HG02885 (cell line): Measurements from ENCODE around the gene GMPR2.
"Not testable (repeated sequence)": the region's sequence is repeated elsewhere in the genome, so short reads cannot be mapped to it uniquely, and the experiment has no call there.

Experiments
- ATAC-seq: cut with Tn5 transposase; IDR thresholded peaks from one replicate; pipeline ENCODE4 v1.9.1; 2021; ENCODE audit warnings: mild to moderate bottlenecking; ENCODE audit not compliant: unreplicated experiment, poor library complexity

GMPR2 gene

DNA sequence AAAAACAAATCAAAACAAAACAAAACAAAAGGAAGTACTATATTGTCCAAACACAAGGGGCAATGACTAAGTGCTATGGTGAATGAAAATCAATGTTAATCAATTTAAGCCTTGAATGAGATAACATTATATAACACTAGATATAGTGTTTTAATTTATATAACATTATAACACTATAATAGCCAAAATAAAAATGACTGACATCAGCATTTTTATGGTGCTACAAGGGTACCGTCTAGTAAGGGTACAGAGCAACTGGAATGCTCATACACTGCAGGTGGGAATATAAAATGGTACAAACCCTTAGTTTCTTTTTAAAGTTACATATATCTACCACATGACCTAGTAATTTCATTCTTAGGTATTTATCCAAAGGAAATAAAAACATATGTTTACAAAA, 6.3 kb upstream of the GMPR2 start:
- ATAC-seq: no peak

DNA sequence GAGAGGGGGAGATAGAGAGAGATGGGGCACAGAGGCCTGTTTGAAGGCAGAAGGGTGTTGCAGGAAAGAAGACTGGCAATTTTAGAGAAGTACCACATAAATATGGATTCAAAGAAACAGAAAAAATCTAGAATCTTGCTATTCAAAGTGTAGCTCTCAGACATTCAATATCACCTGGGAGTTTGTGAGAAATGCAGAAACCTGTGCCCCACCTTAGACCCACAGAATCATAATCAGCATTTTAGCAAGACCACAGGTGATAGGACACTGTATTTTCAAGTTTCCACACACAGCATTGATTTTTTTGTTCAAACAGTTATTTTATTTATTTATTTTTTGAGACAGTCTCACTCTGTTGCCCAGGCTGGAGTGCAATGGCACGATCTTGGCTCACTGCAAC, 3.8 kb upstream of the GMPR2 start:
- ATAC-seq: no peak

DNA sequence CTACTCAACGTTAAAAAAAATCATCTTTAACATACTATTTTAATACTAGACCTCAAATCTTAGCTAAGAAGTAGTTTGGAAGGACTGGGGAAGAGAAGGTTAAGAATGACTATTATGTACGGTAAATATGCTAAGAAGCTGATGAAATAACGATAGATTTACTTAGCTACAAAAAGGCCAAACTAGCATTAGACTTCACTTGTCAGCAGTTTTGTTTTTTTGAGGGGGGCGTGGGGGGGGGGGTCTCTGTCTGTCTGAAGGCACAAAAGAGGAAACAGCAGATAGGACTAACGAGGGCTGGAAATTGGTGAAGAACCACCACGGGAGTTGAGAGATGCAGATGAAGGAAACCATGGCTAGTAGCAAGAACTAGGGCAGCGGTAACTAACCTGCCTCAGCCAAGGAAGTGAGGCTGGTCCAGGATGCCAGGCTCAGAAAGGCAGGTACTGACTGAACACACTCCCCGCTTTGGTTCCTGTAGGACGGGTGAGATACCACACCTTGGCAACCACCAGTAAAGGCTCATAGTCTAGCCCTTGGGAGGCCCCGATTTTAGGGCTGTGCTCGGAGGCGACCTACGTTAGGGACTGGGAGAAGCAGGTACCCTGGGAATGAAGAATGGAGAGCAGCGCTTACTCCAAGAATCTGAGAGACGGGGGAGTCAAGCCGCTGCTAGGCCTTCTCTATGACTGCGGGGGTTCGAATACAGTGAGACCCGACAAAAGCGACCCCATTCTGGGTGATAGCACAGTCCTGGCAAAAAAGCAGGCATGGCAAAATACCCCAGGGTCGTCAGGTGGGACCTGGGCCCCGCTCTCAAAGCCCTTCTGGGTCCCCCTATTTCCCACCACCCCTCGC, 1.2 kb upstream of the GMPR2 start:
- ATAC-seq: peak; percentile 10

DNA sequence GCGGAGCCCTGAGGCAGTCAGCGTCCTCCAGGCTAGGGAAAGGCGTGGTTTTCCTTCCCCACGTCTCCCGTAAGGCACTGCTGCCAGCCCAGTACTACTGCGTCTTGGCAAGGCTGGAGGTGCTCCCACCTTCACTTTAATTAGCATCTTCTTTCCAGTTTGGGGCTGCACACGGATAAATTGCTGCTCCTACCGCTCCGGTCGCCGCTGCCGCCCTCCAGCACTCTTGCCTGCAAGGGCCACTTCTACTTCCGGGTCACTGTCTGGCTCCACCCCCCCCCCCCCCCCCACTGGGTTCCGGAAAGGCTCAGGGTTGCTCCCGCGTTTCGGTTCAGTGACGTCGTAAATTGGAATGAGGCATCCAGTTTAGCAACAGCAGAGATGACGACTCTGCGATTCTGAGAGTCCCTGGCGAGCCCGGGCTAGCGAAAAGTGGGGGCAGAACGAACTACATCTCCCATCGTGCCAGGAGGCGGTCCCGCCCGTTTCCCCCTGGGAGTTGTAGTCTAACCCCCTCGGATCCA, 546 bp upstream of the GMPR2 start, which contains the start of gene NEDD8:
NEDD8 (minus strand) TSS at position 247 of the 524 bp plus-strand sequence; CDS start at position 147, 100 bp downstream.
- ATAC-seq: peak; percentile 81

DNA sequence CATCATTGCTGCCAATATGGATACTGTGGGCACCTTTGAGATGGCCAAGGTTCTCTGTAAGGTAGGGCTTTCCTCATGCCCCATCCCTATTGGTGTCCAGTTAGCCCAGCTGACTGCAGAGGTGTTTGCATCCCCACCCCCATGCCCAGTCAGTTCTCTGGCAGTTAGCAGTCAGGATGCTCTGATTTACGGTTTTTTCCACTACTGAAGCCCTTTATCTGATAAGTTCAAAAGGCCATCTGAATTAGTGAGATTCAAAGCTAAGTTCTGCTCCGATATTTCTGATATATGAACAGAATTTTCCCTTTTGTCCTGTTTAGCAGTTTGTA, 773 bp downstream of the GMPR2 start:
- no peak for ATAC-seq

DNA sequence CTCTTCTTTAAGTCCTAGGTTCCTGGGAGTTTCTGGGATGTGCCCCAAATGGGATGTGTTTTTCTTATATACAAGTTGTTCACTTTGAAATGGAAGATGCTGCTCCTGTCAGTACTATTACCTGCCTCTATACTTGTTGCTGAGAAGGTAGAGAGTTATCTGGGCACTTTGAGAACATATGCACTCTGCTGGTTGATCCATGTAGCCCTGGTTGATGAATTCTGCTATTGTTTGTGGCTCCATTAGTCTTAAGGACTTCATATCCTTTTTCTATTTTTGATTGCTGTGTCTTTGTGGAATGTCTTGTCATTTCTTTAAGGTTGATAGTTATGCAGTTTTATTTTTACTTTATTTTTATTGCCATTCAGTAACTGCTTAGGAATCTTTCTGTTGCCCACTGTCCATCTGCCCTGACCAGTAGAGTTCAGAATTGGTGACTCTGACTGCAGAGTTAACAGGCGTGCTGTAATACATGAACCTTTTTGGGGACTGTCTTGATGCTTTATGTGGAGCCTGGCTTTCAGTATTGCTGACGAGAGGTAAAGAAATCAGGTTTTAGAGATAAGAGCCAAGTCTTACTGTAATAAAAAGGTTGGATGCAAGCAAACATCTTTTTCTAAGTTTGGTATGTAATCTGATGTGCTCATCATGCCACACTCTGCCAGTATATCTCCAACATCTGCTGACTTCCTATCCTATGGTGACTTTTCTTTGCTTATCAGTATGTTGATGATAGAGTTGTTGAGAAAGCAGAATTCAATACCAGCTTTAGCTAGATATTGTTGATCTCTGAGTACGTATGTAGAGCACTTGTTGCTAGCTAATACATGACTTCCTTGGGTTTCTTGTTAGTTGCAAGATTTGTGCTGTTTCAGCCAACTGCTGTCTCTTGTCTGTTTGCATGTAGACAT, 1.6 kb downstream of the GMPR2 start:
- ATAC-seq: no peak

DNA sequence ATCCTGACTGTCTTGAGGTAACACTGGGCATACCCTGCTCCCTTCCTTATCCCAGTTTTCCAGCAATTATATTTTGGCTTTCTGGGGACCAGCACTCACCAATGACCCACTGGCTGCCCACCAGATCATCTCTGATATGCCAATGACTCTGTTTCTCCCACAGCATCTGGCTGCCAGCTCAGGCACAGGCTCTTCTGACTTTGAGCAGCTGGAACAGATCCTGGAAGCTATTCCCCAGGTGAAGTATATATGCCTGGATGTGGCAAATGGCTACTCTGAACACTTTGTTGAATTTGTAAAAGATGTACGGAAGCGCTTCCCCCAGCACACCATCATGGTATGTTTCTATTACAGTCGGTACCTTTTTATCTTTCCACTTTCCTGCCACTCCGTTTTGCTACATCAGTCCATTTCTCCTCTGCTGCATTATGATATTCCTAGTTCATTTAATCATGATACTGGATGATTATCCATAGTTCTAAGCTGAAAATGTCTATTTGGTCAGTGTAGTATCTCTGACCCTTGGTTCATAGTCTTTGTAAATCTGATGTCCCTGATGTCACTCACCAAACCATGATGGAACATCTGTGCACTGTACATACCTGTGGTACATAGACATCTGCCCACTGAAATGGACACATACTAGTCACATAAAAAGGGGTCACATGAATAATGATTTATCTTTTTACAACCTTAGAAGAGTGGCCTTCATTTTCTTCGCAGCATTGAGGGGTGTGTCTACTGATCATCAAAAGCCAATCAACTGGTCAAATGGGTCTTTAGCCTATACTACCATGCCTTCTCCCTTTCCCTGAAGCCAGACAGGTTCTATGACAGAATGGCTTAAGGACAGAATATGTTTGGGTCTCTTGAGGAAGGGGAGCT, 3.3 kb downstream of the GMPR2 start:
- no peak for ATAC-seq

DNA sequence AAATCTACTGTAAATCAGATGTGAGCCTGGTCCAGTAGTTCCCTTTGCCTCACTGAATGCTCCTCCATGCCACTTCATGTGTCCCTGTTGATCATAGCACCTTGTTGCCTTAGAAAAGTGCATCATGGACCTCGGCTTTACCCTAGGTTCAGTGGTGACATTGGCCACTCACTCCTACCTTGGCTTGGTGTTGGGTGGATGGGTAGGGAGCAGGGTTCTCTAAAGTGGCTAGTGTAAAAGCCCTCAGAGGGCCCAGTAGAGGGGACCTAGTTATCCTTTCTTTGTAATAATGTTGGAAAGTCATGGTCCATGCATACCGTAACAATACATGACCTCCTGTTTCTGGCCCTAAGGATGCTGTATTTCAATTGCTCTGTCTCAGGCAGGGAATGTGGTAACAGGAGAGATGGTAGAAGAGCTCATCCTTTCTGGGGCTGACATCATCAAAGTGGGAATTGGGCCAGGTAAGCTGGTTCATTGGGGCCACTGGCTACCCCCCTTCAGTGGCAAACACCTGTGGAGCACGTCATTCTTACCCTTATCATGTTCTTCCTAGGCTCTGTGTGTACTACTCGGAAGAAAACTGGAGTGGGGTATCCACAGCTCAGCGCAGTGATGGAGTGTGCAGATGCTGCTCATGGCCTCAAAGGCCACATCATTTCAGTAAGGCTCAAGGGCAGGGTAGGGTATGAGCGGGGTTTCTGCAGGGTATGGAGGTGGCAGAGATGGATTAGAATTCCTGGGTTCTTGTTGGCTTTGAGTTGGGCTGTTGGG, 4.1 kb downstream of the GMPR2 start:
- no peak for ATAC-seq

DNA sequence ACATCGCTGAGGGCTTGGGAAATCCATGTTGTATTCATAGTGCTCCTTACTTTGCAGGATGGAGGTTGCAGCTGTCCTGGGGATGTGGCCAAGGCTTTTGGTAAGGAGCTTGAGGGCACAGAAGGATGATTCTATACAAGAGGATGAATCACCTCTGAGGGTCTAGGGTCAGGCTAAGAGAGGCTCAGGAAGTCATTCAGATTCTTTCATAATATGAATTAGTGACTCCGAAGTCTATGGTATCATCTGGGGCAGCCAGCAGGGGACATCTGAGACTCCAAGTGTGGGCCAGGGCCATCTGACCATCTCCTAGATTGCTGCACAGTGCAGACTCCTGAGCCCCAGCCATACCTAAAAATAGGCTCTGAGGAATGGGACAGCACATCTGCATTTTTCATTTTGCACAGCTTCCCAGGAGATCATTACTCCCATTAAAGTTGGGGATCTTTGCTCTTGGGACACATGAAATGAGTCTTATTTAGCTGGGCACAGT, 4.8 kb downstream of the GMPR2 start:
- no peak for ATAC-seq

DNA sequence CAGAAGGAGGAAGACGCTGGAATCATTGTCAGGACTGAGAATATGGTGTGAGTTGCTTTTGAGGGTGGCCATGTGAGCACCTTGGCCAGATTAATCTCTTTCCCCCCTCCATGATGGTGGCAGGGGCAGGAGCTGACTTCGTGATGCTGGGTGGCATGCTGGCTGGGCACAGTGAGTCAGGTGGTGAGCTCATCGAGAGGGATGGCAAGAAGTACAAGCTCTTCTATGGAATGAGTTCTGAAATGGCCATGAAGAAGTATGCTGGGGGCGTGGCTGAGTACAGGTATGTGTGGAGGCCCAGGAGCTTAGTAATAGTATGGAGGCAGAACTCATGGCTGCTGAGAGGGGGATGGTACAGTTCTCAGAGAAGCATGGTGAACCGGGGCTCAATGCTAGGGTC, 5.4 kb downstream of the GMPR2 start:
- no peak for ATAC-seq

DNA sequence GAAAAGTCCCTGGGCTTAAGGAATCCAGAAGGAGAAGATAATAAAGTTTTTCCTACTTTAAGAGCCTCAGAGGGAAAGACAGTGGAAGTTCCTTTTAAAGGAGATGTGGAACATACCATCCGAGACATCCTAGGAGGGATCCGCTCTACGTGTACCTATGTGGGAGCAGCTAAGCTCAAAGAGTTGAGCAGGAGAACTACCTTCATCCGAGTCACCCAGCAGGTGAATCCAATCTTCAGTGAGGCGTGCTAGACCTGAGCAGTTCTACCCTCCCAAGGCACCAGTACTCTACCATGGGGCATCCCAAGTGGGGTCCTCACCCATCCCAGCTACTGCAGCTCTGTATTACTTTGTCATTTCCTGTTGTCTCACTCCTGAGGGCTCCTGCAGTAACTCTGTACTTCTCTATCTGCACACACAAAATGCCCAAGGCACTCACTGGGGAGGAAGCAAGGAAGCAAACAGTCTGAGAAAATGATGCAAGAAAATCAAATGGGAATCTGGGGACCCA, 5.9 kb downstream of the GMPR2 start:
- no peak for ATAC-seq

DNA sequence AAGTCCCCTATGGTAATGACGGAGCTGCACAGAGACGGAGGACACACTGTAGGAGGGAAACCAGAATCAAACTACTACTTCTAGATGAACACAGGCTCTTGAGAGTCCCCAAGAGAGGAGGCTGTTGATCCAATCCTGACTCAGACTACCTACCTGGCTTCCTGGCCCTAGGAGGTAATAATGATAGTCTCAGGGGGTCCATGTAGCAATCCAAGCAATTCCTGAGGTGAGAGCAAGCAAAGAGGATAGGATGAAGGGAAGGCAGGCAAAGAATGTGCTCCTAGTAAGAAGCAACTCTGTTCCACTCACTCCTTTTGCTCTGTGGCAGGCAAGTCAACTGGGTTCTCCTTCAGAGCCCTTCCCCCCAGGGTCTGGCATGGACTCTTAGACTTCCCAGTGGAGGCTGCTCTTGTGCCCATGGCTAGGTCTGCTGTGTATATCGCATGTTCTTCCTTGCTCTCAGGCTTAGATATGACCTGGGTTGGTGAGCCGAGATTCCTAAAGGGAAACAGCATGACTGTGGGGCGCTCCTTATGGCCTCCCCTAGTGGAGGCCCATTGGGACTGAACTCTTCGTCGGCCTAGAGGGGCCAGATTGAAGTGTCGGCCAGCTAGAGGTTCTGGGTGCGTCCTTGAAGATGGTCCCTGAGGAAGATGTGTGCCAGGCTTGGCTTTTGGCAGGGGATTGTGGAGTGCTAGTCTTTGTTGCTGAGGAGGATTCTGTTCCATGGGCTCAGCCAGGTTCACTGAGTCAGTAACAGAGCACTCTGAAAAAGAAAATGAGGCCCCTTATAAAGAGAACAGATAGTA, 7.6 kb downstream of the GMPR2 start:
- no peak for ATAC-seq

DNA sequence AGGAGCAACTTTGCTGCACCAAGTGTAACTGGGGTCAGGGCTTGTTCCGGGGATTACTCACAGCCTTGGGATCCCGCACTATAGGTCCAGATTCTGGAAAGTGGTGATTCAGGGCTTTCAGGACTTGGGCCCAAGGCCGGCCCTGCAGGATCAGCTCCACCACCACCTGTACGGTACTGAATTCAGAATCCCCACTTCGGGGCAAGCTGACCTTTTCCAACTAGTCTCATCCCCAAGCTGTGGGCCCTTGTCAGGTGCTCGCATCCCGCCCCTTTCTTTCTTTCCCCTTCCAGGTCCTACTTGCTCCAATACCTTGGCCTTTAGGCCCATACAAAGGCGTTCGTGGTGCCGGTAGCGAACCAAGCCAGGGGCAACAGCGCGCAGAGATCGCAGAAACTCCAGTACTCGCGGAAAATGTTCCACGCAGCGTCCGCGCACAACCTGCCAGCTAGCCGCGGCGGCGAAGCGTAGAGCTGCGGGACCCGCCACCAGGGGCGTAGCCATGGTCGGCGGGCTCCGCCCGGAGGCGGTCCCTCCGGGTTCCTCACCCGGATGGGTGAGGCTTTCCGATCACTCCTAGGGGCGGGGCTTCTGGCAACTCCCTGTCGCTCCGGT, 9.2 kb downstream of the GMPR2 start:
- ATAC-seq: peak; percentile 82

DNA sequence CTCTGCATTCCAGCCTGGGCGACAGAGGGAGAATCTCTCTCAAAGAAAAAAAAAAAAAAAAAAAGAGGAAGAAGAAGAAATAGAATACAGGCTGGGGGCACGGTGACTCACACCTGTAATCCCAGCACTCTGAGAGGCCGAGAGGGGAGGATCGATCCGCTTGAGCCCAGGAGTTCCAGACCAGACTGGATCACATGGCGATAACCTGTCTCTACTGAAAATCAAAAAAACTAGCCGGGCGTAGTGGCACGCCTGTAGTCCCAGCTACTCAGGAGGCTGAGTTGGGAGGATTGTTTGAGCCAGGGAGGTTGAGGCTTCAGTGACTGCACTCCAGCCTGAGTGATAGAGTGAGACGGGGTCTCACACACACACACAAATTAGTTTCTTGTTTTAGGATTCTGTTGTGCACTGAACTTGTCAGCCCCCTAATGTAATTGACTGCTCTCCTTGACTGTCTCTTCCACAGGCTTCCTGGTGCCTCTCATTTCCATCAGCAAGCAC, 10.7 kb downstream of the GMPR2 start:
- ATAC-seq: no peak

DNA sequence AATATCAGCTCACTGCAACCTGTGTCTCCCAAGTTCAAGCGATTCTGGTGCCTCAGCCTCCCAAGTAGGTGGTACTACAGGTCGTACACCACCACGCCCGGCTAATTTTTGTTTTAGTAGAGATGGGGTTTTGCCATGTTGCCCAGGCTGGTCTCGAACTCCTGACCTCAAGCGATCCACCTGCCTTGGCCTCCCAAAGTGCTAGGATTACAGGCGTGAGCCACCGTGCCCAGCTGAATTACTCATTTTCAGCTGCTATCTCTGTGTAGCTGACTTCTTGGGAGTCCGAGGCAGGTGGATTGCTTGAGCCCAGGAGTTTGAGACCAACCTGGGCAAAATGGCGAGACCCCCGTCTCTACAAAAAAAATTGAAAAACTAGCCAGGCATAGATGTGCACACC, 12.6 kb downstream of the GMPR2 start:
- ATAC-seq: not testable (repeated sequence)

DNA sequence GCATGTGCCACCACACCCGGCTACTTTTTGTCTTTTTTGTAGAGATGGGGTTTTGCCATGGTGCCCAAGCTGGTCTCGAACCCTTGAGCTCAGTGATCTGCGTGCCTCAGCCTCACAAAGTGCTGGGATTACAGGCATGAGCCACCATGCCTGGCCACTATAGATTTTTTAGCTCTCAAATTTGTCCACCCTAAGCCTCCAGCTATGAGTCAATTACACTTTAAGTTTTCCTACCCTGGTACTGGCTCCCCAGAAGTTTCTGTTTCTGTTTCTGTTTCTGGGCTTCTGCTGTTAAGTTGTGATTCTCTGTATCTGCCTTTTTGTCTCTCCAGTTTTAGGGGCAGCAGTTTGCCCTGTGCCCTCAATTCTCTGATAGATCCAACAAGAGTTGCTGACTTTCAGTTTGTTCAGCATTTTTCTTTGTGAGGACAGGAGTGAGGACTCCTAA, 14.1 kb downstream of the GMPR2 start:
- no peak for ATAC-seq

DNA sequence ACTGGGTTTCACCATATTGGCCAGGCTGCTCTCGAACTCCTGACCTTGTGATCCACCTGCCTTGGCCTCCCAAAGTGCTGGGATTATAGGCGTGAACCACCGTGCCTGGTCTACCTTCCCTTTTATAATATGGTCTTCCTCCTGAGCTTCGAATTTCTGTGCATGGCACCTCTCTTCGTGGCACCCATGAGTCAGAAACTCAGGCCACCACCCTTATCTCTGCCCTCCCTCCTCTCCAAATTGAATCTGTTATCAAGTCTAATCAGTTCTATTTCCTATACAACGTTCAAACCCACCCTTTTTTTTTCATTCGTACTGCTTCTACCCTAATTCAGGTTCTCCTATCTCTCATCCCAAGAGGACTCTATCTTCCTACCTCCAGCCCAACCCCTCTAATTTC, 14.7 kb downstream of the GMPR2 start:
- ATAC-seq: no peak
